ENCODE data around the gene SLC25A21.

- TF ChIP-seq, protein P1, sequence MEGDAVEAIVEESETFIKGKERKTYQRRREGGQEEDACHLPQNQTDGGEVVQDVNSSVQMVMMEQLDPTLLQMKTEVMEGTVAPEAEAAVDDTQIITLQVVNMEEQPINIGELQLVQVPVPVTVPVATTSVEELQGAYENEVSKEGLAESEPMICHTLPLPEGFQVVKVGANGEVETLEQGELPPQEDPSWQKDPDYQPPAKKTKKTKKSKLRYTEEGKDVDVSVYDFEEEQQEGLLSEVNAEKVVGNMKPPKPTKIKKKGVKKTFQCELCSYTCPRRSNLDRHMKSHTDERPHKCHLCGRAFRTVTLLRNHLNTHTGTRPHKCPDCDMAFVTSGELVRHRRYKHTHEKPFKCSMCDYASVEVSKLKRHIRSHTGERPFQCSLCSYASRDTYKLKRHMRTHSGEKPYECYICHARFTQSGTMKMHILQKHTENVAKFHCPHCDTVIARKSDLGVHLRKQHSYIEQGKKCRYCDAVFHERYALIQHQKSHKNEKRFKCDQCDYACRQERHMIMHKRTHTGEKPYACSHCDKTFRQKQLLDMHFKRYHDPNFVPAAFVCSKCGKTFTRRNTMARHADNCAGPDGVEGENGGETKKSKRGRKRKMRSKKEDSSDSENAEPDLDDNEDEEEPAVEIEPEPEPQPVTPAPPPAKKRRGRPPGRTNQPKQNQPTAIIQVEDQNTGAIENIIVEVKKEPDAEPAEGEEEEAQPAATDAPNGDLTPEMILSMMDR (IDR thresholded peaks at IDR 0.05) = no peak
- TF ChIP-seq EZH2phosphoT487 (IDR thresholded peaks at IDR 0.05) = peak; percentile 93
- TF ChIP-seq EZH2 (IDR thresholded peaks at IDR 0.05) = peak; percentile 47
Observed at GRCh38 chr14:36647417-36647823, 525.0 kb downstream of the SLC25A21 start.
